ENCODE results near the gene CYP26B1.

- TF ChIP-seq TOE1 (IDR thresholded peaks at IDR 0.05; ENCODE audit: borderline replicate concordance) = no peak
- TF ChIP-seq TOE1 (CRISPR knock-in tag; IDR thresholded peaks at IDR 0.05; ENCODE audit: borderline replicate concordance, low read depth) = no peak
- TF ChIP-seq POLR2A (conservative IDR thresholded peaks at IDR 0.05) = no peak
- no peak for TF ChIP-seq KDM1A (IDR thresholded peaks at IDR 0.05)
- no peak for TF ChIP-seq PHB (CRISPR knock-in tag; IDR thresholded peaks at IDR 0.05)
- TF ChIP-seq ZNF740 (CRISPR knock-in tag; IDR thresholded peaks at IDR 0.05) = no peak
- no peak for TF ChIP-seq ZNF740 (tag; IDR thresholded peaks at IDR 0.05)
- TF ChIP-seq, protein P1, sequence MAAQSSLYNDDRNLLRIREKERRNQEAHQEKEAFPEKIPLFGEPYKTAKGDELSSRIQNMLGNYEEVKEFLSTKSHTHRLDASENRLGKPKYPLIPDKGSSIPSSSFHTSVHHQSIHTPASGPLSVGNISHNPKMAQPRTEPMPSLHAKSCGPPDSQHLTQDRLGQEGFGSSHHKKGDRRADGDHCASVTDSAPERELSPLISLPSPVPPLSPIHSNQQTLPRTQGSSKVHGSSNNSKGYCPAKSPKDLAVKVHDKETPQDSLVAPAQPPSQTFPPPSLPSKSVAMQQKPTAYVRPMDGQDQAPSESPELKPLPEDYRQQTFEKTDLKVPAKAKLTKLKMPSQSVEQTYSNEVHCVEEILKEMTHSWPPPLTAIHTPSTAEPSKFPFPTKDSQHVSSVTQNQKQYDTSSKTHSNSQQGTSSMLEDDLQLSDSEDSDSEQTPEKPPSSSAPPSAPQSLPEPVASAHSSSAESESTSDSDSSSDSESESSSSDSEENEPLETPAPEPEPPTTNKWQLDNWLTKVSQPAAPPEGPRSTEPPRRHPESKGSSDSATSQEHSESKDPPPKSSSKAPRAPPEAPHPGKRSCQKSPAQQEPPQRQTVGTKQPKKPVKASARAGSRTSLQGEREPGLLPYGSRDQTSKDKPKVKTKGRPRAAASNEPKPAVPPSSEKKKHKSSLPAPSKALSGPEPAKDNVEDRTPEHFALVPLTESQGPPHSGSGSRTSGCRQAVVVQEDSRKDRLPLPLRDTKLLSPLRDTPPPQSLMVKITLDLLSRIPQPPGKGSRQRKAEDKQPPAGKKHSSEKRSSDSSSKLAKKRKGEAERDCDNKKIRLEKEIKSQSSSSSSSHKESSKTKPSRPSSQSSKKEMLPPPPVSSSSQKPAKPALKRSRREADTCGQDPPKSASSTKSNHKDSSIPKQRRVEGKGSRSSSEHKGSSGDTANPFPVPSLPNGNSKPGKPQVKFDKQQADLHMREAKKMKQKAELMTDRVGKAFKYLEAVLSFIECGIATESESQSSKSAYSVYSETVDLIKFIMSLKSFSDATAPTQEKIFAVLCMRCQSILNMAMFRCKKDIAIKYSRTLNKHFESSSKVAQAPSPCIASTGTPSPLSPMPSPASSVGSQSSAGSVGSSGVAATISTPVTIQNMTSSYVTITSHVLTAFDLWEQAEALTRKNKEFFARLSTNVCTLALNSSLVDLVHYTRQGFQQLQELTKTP (IDR thresholded peaks at IDR 0.05; ENCODE audit: low read depth in 1 of 2, partially characterized antibody in 2 of 2) = no peak
- TF ChIP-seq ESRRA (IDR thresholded peaks at IDR 0.05; ENCODE audit: borderline replicate concordance, low read depth) = no peak
- TF ChIP-seq, protein P2, sequence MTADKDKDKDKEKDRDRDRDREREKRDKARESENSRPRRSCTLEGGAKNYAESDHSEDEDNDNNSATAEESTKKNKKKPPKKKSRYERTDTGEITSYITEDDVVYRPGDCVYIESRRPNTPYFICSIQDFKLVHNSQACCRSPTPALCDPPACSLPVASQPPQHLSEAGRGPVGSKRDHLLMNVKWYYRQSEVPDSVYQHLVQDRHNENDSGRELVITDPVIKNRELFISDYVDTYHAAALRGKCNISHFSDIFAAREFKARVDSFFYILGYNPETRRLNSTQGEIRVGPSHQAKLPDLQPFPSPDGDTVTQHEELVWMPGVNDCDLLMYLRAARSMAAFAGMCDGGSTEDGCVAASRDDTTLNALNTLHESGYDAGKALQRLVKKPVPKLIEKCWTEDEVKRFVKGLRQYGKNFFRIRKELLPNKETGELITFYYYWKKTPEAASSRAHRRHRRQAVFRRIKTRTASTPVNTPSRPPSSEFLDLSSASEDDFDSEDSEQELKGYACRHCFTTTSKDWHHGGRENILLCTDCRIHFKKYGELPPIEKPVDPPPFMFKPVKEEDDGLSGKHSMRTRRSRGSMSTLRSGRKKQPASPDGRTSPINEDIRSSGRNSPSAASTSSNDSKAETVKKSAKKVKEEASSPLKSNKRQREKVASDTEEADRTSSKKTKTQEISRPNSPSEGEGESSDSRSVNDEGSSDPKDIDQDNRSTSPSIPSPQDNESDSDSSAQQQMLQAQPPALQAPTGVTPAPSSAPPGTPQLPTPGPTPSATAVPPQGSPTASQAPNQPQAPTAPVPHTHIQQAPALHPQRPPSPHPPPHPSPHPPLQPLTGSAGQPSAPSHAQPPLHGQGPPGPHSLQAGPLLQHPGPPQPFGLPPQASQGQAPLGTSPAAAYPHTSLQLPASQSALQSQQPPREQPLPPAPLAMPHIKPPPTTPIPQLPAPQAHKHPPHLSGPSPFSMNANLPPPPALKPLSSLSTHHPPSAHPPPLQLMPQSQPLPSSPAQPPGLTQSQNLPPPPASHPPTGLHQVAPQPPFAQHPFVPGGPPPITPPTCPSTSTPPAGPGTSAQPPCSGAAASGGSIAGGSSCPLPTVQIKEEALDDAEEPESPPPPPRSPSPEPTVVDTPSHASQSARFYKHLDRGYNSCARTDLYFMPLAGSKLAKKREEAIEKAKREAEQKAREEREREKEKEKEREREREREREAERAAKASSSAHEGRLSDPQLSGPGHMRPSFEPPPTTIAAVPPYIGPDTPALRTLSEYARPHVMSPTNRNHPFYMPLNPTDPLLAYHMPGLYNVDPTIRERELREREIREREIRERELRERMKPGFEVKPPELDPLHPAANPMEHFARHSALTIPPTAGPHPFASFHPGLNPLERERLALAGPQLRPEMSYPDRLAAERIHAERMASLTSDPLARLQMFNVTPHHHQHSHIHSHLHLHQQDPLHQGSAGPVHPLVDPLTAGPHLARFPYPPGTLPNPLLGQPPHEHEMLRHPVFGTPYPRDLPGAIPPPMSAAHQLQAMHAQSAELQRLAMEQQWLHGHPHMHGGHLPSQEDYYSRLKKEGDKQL (CRISPR knock-in tag; IDR thresholded peaks at IDR 0.05; ENCODE audit: borderline replicate concordance) = no peak
- no peak for TF ChIP-seq ZBTB34 (CRISPR knock-in tag; IDR thresholded peaks at IDR 0.05)
- no peak for TF ChIP-seq ZSCAN29 (IDR thresholded peaks at IDR 0.05)
- TF ChIP-seq, protein P3, sequence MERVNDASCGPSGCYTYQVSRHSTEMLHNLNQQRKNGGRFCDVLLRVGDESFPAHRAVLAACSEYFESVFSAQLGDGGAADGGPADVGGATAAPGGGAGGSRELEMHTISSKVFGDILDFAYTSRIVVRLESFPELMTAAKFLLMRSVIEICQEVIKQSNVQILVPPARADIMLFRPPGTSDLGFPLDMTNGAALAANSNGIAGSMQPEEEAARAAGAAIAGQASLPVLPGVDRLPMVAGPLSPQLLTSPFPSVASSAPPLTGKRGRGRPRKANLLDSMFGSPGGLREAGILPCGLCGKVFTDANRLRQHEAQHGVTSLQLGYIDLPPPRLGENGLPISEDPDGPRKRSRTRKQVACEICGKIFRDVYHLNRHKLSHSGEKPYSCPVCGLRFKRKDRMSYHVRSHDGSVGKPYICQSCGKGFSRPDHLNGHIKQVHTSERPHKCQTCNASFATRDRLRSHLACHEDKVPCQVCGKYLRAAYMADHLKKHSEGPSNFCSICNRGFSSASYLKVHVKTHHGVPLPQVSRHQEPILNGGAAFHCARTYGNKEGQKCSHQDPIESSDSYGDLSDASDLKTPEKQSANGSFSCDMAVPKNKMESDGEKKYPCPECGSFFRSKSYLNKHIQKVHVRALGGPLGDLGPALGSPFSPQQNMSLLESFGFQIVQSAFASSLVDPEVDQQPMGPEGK (CRISPR knock-in tag; IDR thresholded peaks at IDR 0.05; ENCODE audit: borderline replicate concordance) = no peak
- TF ChIP-seq SETDB1 (IDR thresholded peaks at IDR 0.05; ENCODE audit: low read length) = no peak
- no peak for TF ChIP-seq ZNF263 (CRISPR knock-in tag; IDR thresholded peaks at IDR 0.05; ENCODE audit: borderline replicate concordance)
Observed at GRCh38 chr2:72175636-72176035, 28.0 kb upstream of the CYP26B1 start.
